ENCODE data around the gene ASIC4.
A peak's percentile ranks its signal among the peaks of the same experiment; 100 is the strongest.

ASIC4 gene

DNA sequence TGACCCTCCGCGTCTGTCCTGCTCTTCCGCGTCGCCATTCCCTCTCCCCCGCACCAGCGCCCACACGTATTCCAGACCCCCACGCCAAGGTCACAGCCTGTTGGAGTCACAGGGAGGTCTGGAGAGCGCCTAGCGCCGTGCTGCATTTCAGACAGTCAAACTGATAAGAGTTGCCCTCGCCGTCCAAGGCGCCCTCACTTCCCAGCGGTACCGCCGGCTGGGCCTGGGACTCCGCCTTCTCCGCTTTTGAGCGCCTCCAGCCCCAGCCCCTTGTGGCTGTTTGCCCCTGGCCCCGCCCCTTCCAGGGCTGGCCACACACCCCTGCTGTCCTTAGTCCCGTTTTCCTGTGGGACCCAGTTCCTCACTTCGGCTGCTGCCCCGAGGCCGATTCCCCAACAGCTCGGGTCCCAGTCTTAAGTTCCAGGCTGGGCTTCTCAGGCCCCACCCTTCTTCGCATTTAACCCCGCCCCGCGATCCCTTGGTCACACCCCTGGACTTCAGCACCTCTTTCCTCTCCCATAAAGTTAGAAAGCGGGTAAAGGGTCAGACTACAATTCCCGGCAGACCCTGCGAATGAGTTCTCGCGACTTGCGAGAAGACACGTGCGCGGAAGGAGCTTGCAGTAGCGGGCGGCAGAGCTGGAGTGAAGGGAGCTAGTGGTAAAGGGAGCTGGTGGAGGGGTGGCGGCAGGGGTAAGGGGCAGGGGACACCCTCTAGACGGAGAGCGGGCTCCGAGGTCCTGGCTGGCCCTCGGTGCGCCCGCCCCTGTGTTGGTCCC, 15.8 kb upstream of the ASIC4 start, which contains the start of gene GMPPA:
Gene GMPPA, plus strand, starts transcription at position 612 of the 778 bp plus-strand sequence. CDS start 1,085 bp downstream, outside the sequence.
- DNase-seq: peak; percentile 85

DNA sequence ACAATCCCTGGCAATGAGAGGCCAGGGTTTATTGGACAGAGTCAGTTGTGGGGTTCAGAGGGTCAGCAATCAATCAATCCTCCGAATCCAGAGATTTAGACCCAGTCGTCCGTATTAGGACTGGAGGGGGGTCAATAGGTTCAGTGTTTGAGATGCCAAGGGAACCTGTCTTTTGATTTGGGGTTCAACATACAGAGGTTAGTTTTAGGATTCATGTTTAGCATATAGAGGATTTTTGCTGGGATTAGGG, 15.3 kb upstream of the ASIC4 start:
- no peak for DNase-seq

DNA sequence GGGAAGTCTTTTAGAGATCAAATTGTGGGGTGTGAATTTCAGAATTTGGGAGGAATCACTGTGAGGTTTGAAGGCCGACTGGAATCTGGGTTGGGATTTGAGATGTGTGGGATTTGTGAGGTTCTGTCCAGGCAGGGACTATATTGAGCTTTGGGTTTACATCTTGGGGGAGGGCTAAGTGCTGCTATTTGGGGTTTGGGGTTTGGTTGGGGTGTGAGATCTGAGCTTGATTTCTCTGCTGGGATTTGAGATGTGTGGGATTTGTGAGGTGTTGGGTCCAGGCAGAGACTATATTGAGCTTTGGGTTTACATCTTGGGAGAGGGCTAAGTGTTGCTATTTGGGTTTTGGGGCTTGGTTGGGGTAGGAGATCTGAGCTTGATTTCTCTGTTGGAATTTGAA, 14.7 kb upstream of the ASIC4 start:
- DNase-seq: no peak

- no peak for DNase-seq
Observed at GRCh38 chr2:219500135-219500534, 14.1 kb upstream of the ASIC4 start.

DNA sequence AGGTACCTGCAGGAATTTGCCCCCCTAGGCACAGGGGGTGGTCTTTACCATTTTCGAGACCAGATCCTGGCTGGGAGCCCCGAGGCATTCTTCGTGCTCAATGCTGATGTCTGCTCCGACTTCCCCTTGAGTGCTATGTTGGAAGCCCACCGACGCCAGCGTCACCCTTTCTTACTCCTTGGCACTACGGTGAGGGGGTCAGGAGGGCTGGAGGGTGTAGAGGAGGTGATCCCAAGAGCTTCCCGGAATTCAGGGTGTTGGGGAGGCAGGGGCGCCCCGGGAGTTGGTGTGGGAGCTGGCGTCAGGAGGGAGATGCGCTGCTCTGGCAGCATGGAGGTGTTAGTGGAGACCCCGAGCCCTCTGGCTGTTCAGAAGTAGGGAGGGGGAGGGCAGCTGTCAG, 12.4 kb upstream of the ASIC4 start:
- DNase-seq: no peak

DNA sequence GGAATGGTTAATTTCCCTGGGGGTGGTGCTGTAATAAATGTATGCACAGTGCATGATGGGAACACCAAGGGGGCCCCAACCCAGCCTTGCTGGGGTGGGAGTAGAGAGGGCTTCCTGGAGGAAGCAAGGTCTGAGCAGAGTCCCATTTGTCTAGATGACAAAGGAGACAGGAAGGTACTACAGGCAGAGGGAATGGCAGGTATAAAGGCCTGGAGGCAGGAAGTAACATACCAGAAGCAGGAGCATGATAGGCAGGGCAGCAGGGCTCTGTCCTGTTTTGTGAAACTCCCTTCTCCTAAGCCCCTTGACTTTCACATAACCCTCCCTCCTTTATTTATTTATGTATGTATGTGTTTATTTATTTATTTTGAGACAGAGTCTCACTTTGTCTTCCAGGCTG, 11.7 kb upstream of the ASIC4 start:
- no peak for DNase-seq

- no peak for DNase-seq
Observed at GRCh38 chr2:219505585-219505984, 8.7 kb upstream of the ASIC4 start.

DNA sequence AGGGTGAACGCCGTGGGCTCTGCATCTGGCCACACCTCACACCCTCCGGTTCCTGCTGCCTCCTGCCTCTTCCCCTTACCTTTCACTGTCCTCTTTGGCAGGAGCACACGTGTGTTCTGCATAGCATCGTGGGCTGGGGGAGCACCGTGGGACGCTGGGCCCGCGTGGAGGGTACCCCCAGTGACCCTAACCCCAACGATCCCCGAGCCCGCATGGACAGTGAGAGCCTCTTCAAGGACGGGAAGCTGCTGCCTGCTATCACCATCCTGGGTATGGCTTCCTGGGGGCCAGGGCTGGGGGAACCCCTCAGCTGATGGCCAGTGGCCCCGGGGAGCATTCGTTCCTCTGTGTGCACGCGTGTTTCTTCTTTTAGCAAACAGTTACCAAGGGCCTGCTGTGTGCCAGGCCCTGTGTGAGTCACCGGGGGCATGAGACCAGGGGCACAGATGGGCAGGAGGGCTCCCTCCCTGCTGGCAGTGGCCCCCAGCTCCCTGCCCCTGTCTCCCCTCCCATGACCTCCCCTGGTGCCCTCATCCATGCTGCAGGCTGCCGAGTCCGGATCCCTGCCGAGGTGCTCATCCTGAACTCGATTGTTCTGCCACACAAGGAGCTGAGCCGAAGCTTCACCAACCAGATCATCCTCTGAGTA, 8.0 kb upstream of the ASIC4 start:
- DNase-seq: no peak

- no peak for DNase-seq
Observed at GRCh38 chr2:219506802-219507526, 7.3 kb upstream of the ASIC4 start.

- no peak for DNase-seq
Observed at GRCh38 chr2:219507581-219508443, 6.5 kb upstream of the ASIC4 start.

DNA sequence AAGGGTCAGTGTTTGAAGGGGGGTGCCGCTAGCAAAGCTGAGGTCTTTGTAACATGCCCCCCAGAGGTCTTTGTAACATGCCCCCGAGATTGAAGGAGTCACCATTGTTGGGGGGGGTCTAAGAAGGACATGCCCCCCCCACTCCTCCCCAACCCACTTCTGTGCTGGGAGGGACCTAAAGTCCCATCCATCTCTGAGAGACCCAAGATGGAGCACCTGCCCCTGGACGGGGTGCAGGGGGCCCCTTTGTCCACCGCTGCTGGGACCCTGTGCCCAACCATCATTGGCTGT, 5.9 kb upstream of the ASIC4 start:
- DNase-seq: no peak

- DNase-seq: no peak
Observed at GRCh38 chr2:219508971-219509779, 5.1 kb upstream of the ASIC4 start.

GRCh38 chr2:219509780-219510511, 4.3 kb upstream of the ASIC4 start:
- DNase-seq: peak; percentile 13

GRCh38 chr2:219510512-219511135, 3.7 kb upstream of the ASIC4 start:
- DNase-seq: no peak

- no peak for DNase-seq
Observed at GRCh38 chr2:219511547-219512325, 2.5 kb upstream of the ASIC4 start.

DNA sequence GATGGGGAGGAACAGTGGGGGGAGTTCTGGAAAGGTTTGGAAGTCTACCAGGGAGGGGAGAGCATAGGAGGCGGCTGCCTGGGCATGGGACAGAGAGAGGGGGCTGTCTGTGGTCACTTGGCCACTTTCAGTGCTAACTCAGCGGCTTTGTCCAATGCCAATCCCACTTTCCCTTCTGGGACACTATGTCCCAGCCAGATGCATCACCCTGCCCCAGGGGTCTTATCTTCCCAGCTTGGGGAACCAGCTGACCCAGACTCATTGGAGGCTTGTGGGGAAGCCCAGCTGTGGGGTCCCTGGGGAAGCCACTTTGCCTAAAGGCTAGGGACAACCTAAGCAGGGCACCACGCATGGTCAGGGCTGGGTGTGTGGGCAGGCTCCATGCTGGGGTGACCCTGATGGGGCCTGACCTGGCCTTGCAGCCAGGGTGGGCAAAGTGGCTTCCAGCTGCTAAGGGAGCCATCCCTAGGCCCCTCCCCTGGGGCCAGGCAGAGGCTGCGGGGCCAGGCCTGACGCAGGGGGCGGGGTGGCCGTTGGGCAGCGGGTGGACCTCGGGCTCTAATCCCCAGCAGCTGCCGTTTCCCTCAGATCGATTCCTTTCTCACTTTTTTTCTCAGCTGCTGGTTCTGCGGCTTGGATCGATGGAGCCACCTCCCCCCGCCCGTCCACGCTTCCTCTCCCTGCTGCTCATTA, 1.6 kb upstream of the ASIC4 start:
- no peak for DNase-seq

DNA sequence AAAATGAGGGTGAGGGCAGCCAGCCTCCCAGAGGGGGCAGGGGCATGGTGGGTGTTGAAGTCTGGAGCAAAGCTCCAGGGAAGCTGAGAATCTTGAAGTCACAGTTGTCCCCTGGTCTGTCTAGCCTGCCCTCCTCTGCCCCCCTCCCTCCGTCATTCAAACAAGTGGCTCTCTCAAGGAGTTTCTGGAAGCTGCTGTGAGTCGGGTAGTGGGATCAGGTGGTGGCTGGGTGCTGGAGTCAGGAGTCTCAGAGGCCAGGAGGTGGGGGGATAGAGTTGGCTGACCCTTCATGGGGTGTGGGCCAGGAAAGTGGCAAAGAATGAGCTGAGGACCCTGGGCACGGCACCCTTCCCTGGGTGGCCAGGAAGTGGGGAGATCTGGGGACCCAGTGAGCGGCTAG, 495 bp upstream of the ASIC4 start:
- no peak for DNase-seq

DNA sequence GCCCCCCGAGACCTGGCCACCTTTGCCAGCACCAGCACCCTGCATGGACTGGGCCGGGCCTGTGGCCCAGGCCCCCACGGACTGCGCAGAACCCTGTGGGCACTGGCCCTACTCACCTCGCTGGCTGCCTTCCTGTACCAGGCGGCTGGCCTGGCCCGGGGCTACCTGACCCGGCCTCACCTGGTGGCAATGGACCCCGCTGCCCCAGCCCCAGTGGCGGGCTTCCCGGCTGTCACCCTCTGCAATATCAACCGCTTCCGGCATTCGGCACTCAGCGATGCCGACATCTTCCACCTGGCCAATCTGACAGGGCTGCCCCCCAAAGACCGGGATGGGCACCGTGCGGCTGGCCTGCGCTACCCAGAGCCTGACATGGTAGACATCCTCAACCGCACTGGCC, 554 bp downstream of the ASIC4 start:
- no peak for DNase-seq

DNA sequence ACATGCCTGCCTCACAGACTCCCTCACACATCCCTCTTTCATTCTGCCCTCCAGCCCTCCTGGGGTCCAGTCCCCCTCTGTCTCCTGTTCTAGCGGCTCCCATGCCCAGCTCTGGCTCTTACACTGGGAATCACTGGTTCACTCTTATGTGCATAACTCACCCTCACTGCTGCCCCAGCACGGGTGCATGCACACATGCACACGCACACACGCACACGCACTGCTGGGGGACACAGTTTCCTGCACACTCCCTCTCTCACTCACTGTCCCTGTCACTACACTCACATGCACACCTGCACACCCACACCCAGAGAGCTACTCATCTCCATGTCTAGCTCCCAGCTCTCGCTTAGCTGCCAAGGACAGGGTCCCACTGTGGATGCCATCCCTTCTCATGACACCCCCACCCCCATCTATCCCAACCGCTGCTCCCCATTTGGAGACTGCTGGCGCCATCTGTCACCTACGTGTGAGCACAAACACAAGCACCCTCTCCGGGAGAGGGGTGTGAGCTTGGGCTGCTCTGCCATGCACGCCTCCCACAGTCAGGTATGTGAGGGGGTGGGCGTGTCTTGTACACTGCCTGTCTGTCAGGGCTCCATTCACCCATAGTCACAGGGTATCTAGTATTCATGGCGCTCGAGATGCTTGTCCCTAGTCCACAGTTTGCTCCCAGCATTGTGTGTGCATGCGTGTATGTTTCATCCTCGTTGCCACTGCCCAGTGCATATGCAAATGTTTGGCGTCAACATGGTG, 1.8 kb downstream of the ASIC4 start:
- DNase-seq: no peak
